ENCODE data around the gene CACNA2D3.

- TF ChIP-seq CTCF (conservative IDR thresholded peaks at IDR 0.05; ENCODE audit: low read depth, low read length) (no peak), EZH2phosphoT487 (IDR thresholded peaks at IDR 0.05; ENCODE audit: borderline replicate concordance, low read length) (no peak), EZH2 (IDR thresholded peaks at IDR 0.05; ENCODE audit: low read length, unreplicated experiment) (no peak)
Measured at GRCh38 chr3:54279005-54279583, 156.7 kb downstream of the CACNA2D3 start.
